T-helper 17 cell (primary cell): ENCODE data around the gene CEPT1. TPM values are rescaled to one million over a fixed set of nuclear protein-coding genes. Genes with fewer than 3 reads are reported as not detected.
A peak's percentile ranks its signal among the peaks of the same experiment; 100 is the strongest.

ENCODE experiments used
- ATAC-seq: fragments of 150-1000 bp; cut with Tn5 transposase; 2 replicates; pipeline ENCODE4 v1.10.0; 2021; ENCODE audit warnings: mild to moderate bottlenecking, moderate library complexity
- DNase-seq, 3 donors: peaks; one replicate each; pipeline versions ENCODE4 v3.0.0 to v3.0.0-alpha.2; 2020 to 2021
- H3K9me3 ChIP-seq: one replicate; pipeline ENCODE4 v1.7.0; 2013; ENCODE audit warnings: low read length, mild to moderate bottlenecking; ENCODE audit not compliant: control insufficient read depth, poor library complexity, severe bottlenecking
- H3K27ac Mint-ChIP-seq: one replicate; pipeline ENCODE4 v1.8.0; 2022; ENCODE audit warnings: mild to moderate bottlenecking, moderate library complexity, mixed read lengths
- H3K27me3 Mint-ChIP-seq: one replicate; pipeline ENCODE4 v1.8.0; 2022; ENCODE audit warnings: mixed read lengths
- H3K36me3 Mint-ChIP-seq: one replicate; pipeline ENCODE4 v1.8.0; 2022; ENCODE audit warnings: low read depth, mixed read lengths
- H3K4me1 Mint-ChIP-seq: one replicate; pipeline ENCODE4 v1.8.0; 2022; ENCODE audit warnings: mild to moderate bottlenecking, mixed read lengths
- H3K4me3 Mint-ChIP-seq: one replicate; pipeline ENCODE4 v1.8.0; 2022; ENCODE audit warnings: mild to moderate bottlenecking, moderate library complexity, mixed read lengths
- total RNA-seq, 4 donors: library from RNA in 2 of 4; stranded (reverse) in 2 of 4; gene quantifications; one replicate each; pipeline ENCODE4 v1.2.3 and lab custom pipeline; 2022 to 2026

The CEPT1 gene
- total RNA-seq, 2 donors from 2014 or later: 24.5 TPM

DNA sequence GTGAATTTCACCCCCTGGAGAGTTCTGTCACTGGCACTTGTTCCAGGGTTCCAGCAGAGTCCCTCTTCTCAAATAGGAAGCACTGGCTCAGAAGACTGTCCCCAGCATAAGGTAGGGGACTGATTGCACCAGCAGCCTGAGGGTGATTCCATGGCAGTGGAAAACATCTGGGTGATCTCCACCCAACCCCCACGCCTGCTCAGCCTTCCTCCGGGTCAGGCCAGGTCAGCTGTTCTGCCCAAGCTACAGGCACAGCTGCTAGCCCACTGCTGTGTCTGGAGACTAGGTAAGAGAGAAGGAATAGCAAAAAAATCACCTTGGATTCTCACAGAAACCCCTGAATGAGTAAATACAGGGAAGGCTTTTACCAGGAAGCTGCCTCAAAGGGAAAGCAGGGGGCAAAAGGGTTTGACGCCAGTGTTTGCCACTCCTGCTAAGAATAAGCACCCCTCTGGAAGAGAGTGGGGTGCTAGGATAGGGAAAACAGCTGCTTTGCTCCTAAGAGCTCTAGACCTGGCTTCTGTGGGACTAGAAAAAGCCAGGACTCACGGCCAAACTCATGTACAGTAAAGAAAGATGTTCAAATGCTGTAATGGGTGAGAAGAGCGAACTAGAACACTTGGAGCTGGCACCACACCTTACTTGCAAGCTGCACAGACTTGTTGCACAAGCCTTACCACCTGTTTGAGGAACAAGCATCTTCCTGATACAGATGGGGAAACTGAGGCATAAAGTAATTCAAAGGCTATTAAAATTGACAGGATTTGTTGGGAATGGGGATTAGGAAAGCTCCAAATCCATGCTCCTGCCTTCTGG, 61.5 kb downstream of the CEPT1 start:
- ATAC-seq: no peak
- H3K9me3 ChIP-seq: no peaks in the 10 kb centered on the region
- peak overlapping the region; percentile 98 for H3K27ac Mint-ChIP-seq
- peaks cover 14% of the 10 kb centered on the region for H3K36me3 Mint-ChIP-seq
- H3K27me3 Mint-ChIP-seq: no peaks in the 10 kb centered on the region
- H3K4me3 Mint-ChIP-seq: peak overlapping the region; percentile 98
- peaks cover 53% of the 10 kb centered on the region for H3K4me1 Mint-ChIP-seq
- no peak for DNase-seq

GRCh38 chr1:111202366-111202706, 62.3 kb downstream of the CEPT1 start:
- H3K27ac Mint-ChIP-seq: peak overlapping the region; percentile 98
- peaks cover 48% of the 10 kb centered on the region for H3K4me1 Mint-ChIP-seq
- peak overlapping the region; percentile 98 for H3K4me3 Mint-ChIP-seq
- peaks cover 7% of the 10 kb centered on the region for H3K36me3 Mint-ChIP-seq
- no peak for ATAC-seq
- H3K27me3 Mint-ChIP-seq: no peaks in the 10 kb centered on the region
- no peaks in the 10 kb centered on the region for H3K9me3 ChIP-seq
- no peak for DNase-seq

GRCh38 chr1:111202707-111203623, 62.9 kb downstream of the CEPT1 start:
- ATAC-seq: no peak
- Mint-ChIP-seq H3K4me1 (peaks cover 48% of the 10 kb centered on the region), H3K4me3 (peak overlapping the region; percentile 98), H3K27me3 (no peaks in the 10 kb centered on the region), H3K36me3 (peaks cover 2% of the 10 kb centered on the region), H3K27ac (peak overlapping the region; percentile 98)
- no peaks in the 10 kb centered on the region for H3K9me3 ChIP-seq
- DNase-seq: no peak

GRCh38 chr1:111203681-111204200, 63.7 kb downstream of the CEPT1 start:
- H3K36me3 Mint-ChIP-seq: peaks cover 2% of the 10 kb centered on the region
- H3K27ac Mint-ChIP-seq: peak overlapping the region; percentile 98
- DNase-seq (peak; percentile 61 to 77 (median 75)), ATAC-seq (peak; percentile 73)
- peak overlapping the region; percentile 98 for H3K4me3 Mint-ChIP-seq
- peaks cover 52% of the 10 kb centered on the region for H3K4me1 Mint-ChIP-seq
- no peaks in the 10 kb centered on the region for H3K9me3 ChIP-seq
- H3K27me3 Mint-ChIP-seq: no peaks in the 10 kb centered on the region

- ATAC-seq (peak; percentile 80), DNase-seq (peak; percentile 55 to 62 (median 60))
- H3K27ac Mint-ChIP-seq: peak overlapping the region; percentile 98
- H3K36me3 Mint-ChIP-seq: peaks cover 2% of the 10 kb centered on the region
- no peaks in the 10 kb centered on the region for H3K9me3 ChIP-seq
- peaks cover 52% of the 10 kb centered on the region for H3K4me1 Mint-ChIP-seq
- no peaks in the 10 kb centered on the region for H3K27me3 Mint-ChIP-seq
- H3K4me3 Mint-ChIP-seq: peak overlapping the region; percentile 98
These were observed 64.4 kb downstream of the CEPT1 start for GRCh38 chr1:111204201-111204982.

GRCh38 chr1:111204983-111205713, 65.1 kb downstream of the CEPT1 start:
- ATAC-seq: no peak

DNA sequence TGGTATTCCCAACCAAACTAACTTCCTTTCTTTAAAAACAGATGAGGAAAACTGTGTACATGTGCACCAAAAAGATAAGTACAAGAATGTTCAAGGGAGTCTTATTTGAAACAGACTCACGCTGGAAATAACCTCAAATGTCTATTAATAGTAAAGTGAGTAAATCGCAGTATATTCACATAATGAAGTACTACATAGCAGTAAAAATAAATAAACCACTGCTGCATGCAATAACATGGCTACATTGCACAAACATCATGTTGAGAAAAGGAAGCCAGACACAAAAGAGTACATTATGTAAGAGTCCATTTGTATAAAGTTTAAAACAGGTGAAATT, 65.7 kb downstream of the CEPT1 start:
- Mint-ChIP-seq H3K27me3 (no peaks in the 10 kb centered on the region), H3K4me3 (peak overlapping the region; percentile 98), H3K4me1 (peaks cover 50% of the 10 kb centered on the region), H3K27ac (peak overlapping the region; percentile 98), H3K36me3 (no peaks in the 10 kb centered on the region)
- ATAC-seq (no peak), DNase-seq (no peak)
- H3K9me3 ChIP-seq: no peaks in the 10 kb centered on the region

More at GRCh38 chr1:111204983-111205713, 65.1 kb downstream of the CEPT1 start:
- H3K4me3 Mint-ChIP-seq: peak overlapping the region; percentile 98
- peak overlapping the region; percentile 98 for H3K27ac Mint-ChIP-seq
- peaks cover 51% of the 10 kb centered on the region for H3K4me1 Mint-ChIP-seq
- H3K9me3 ChIP-seq: no peaks in the 10 kb centered on the region
- H3K36me3 Mint-ChIP-seq: no peaks in the 10 kb centered on the region
- H3K27me3 Mint-ChIP-seq: no peaks in the 10 kb centered on the region
- no peak for DNase-seq

DNA sequence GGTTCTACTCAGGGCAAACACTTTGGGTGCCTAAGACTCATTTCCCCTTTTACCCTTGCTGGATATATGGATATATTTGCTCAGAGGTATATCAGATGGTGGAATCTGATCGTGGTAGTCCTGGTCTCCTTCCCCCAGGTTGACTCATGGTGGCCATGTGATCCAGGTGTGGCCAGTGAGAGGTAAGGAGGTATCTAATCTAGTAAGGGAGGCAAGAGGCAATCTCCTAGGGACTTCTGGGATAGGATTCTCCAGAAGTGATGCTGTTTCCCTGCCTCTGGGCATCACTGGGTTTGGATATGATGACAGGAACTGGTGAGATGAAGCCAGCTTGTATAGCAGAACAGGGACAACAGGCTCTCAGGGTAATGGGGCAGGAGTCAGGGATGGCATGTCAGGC, 68.9 kb downstream of the CEPT1 start:
- no peak for DNase-seq
- Mint-ChIP-seq H3K4me1 (peaks cover 54% of the 10 kb centered on the region), H3K27me3 (no peaks in the 10 kb centered on the region), H3K36me3 (no peaks in the 10 kb centered on the region), H3K4me3 (no peak overlapping the region), H3K27ac (peak overlapping the region; percentile 5)
- no peaks in the 10 kb centered on the region for H3K9me3 ChIP-seq
- no peak for ATAC-seq

GRCh38 chr1:111209622-111210021, 69.6 kb downstream of the CEPT1 start:
- no peaks in the 10 kb centered on the region for H3K9me3 ChIP-seq
- Mint-ChIP-seq H3K27me3 (no peaks in the 10 kb centered on the region), H3K27ac (peak overlapping the region; percentile 5), H3K4me1 (peaks cover 60% of the 10 kb centered on the region), H3K36me3 (no peaks in the 10 kb centered on the region), H3K4me3 (no peak overlapping the region)
- DNase-seq (no peak), ATAC-seq (no peak)

DNA sequence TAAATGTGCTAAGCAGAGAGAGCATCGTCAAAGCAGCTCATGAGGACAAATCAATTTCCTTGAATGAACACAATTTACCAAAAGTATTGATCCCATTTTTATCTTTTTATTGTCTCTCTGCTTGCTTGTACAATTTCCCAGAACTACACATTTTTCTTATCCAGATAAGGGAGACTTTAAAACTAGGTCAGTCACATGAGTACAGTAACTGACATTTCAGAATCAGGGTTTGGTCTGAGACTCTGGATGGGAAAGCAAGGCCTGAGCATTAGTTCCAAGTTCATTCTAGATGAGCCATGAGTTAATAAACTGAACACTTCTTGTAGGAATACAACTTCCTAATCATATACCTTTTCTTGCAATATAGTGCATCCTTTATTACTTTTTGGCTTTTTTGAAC, 71.9 kb downstream of the CEPT1 start:
- ATAC-seq: no peak
- no peaks in the 10 kb centered on the region for H3K9me3 ChIP-seq
- no peak for DNase-seq
- Mint-ChIP-seq H3K4me3 (no peak overlapping the region), H3K36me3 (no peaks in the 10 kb centered on the region), H3K4me1 (peaks cover 61% of the 10 kb centered on the region), H3K27me3 (no peaks in the 10 kb centered on the region), H3K27ac (no peak overlapping the region)

DNA sequence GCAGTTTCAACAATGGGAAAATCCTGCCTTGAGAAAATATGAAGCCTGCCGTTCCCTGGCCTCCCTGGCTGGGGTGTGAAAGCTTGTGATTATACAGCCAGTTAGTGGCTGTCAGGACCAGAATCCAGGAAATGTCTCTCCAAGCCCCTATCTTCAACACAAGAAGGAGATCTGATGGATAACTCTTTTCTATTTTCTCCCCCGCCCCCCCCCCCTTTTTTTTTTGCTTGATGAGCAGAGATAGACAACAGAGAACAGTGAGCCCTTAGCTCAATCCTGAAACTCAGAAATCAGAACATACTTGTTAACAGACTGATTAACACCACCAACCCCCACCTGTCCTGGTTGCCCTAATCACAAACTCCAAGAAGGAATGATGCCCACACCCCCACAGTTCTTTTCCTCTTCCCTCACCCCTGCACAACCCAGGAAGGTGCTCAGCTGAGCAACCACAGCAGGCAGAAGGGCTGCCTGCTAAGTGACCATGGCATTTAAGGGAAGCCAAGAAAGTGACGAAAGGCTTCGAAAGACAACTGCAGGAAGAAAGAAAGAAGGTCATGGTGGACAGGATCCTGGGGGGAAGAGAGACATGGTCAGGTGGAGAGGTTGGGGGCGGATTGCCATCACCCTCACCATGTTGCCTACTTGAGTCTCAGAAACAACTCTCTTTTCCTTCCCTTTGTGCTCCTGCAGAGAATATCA, 72.8 kb downstream of the CEPT1 start:
- DNase-seq: no peak
- H3K4me1 Mint-ChIP-seq: peaks cover 62% of the 10 kb centered on the region
- H3K36me3 Mint-ChIP-seq: no peaks in the 10 kb centered on the region
- no peaks in the 10 kb centered on the region for H3K27me3 Mint-ChIP-seq
- H3K4me3 Mint-ChIP-seq: peak overlapping the region; percentile 47
- no peak for ATAC-seq
- H3K9me3 ChIP-seq: no peaks in the 10 kb centered on the region
- peak overlapping the region; percentile 89 for H3K27ac Mint-ChIP-seq

DNA sequence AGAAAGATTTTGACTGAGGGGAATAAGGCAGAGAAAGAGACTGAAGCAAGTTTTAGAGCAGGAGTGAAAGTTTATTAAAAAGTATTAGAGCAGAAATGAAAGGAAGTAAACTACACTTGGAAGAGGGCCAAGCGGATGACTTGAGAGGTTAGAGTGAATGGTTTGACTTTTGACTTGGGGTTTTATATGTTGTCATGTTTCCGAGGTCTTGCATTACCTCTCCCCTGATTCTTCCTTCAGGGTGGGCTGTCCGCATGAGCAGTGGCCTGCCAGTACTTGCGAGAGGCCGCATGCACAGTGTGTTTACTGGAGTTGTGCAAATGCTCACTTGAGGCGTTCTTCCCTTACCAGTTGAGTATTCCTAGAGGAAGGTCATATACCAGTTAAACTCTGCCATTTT, 73.4 kb downstream of the CEPT1 start:
- no peaks in the 10 kb centered on the region for H3K27me3 Mint-ChIP-seq
- H3K4me3 Mint-ChIP-seq: peak overlapping the region; percentile 47
- no peak for DNase-seq
- peak overlapping the region; percentile 89 for H3K27ac Mint-ChIP-seq
- ATAC-seq: no peak
- H3K9me3 ChIP-seq: no peaks in the 10 kb centered on the region
- no peaks in the 10 kb centered on the region for H3K36me3 Mint-ChIP-seq
- peaks cover 63% of the 10 kb centered on the region for H3K4me1 Mint-ChIP-seq
